ENCODE measurements around the gene IRF4.
A peak's percentile ranks its signal among the peaks of the same experiment; 100 is the strongest.

The IRF4 gene

GRCh38 chr6:452301-453067 lies 60.9 kb downstream of the IRF4 start:
- TF ChIP-seq CREB5 (CRISPR knock-in tag; IDR thresholded peaks at IDR 0.05; ENCODE audit: low read depth) (no peak), OSR1 (CRISPR knock-in tag; IDR thresholded peaks at IDR 0.05) (no peak), TOX (CRISPR knock-in tag; IDR thresholded peaks at IDR 0.05; ENCODE audit: borderline replicate concordance) (no peak), TCF4 (CRISPR knock-in tag; IDR thresholded peaks at IDR 0.05; ENCODE audit: borderline replicate concordance) (no peak), TSHZ2 (CRISPR knock-in tag; IDR thresholded peaks at IDR 0.05) (no peak), ZNF70 (CRISPR knock-in tag; IDR thresholded peaks at IDR 0.05) (no peak), PATZ1 (CRISPR knock-in tag; IDR thresholded peaks at IDR 0.05; ENCODE audit: borderline replicate concordance) (no peak), ZFP30 (CRISPR knock-in tag; IDR thresholded peaks at IDR 0.05) (no peak), ZFP3 (CRISPR knock-in tag; IDR thresholded peaks at IDR 0.05) (no peak), PPARA (CRISPR knock-in tag; IDR thresholded peaks at IDR 0.05; ENCODE audit: borderline replicate concordance) (no peak), CSDC2 (CRISPR knock-in tag; IDR thresholded peaks at IDR 0.05) (no peak), RARB (CRISPR knock-in tag; IDR thresholded peaks at IDR 0.05) (no peak), GLIS3 (CRISPR knock-in tag; IDR thresholded peaks at IDR 0.05) (no peak), ZC3H10 (CRISPR knock-in tag; IDR thresholded peaks at IDR 0.05) (no peak)
- ATAC-seq = no peak; the same call in 2 of the 3 replicates

GRCh38 chr6:453152-453551 lies 61.6 kb downstream of the IRF4 start:
- TF ChIP-seq GLIS3 (CRISPR knock-in tag; IDR thresholded peaks at IDR 0.05) = no peak
- no peak for TF ChIP-seq ZNF8 (CRISPR knock-in tag; IDR thresholded peaks at IDR 0.05)
- no peak for TF ChIP-seq ESRRG (CRISPR knock-in tag; IDR thresholded peaks at IDR 0.05)
- TF ChIP-seq CSDC2 (CRISPR knock-in tag; IDR thresholded peaks at IDR 0.05) = no peak
- TF ChIP-seq ARNTL (CRISPR knock-in tag; IDR thresholded peaks at IDR 0.05; ENCODE audit: borderline replicate concordance, low read depth) = no peak
- TF ChIP-seq PPARA (CRISPR knock-in tag; IDR thresholded peaks at IDR 0.05; ENCODE audit: borderline replicate concordance) = no peak
- no peak for TF ChIP-seq RARB (CRISPR knock-in tag; IDR thresholded peaks at IDR 0.05)
- no peak for TF ChIP-seq POU6F1 (CRISPR knock-in tag; IDR thresholded peaks at IDR 0.05; ENCODE audit: borderline replicate concordance, low read depth)
- no peak for TF ChIP-seq ISL1 (CRISPR knock-in tag; IDR thresholded peaks at IDR 0.05)
- TF ChIP-seq TCF4 (CRISPR knock-in tag; IDR thresholded peaks at IDR 0.05; ENCODE audit: borderline replicate concordance) = no peak
- TF ChIP-seq ZNF565 (CRISPR knock-in tag; conservative IDR thresholded peaks at IDR 0.05; ENCODE audit: low read depth) = no peak
- no peak for TF ChIP-seq CSRNP3 (CRISPR knock-in tag; IDR thresholded peaks at IDR 0.05)
- peak; percentile 43 for ATAC-seq

Measured in SK-N-SH treated with all-trans-retinoic acid at 6 μM for 48 hours (cell line).